Adrenal gland (tissue), 5 donors: ENCODE results near the gene PPP2R2C.

Source experiments
- CTCF ChIP-seq, 6 experiments: fragments of 450-650 bp in 4 of 6; fragments of 200-600 bp in 2 of 6; sonication (generic) in 1 of 6; IDR thresholded peaks; 1 replicate in 5 of 6; 2 replicates in 1 of 6; pipeline versions ENCODE4 v1.5.1 to v1.8.0; 2016 to 2021; ENCODE audit warnings: antibody characterized with exemption in 6 of 6, mild to moderate bottlenecking in 2 of 6, moderate library complexity in 1 of 6
- POLR2A ChIP-seq, 2 donors: fragments of 450-650 bp; IDR thresholded peaks; one replicate each; pipeline ENCODE4 v1.6.1; 2017; ENCODE audit warnings: antibody characterized with exemption in 2 of 2, mild to moderate bottlenecking in 2 of 2, moderate library complexity in 1 of 2
- donor health status: DM: no; HTN: no; CAD: no.

DNA sequence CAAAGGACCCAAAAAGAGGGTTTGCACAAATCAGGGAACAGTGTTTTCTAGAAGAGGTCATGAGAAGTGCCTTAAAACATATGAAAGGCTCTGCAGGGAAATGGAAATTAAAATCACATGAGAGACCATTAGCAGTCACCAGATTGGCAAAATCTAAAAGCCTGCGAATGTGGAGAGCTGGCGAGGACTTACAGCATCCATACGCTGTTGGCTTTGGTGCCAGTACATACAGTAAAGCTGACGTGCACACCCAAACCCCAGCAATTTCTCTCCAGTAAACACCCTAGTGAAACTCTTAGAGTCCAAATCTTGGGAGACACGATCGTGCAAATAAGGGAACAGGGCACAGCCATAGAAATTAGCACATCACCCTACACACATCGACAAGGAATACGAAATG, 25.4 kb upstream of the PPP2R2C start:
- no peak for TF ChIP-seq CTCF (IDR thresholded peaks at IDR 0.05)
- TF ChIP-seq POLR2A (IDR thresholded peaks at IDR 0.05): no peak
